ENCODE results near the gene PPP6R1. TPM values are rescaled to one million over a fixed set of nuclear protein-coding genes. Genes with fewer than 3 reads are reported as not detected.
A peak's percentile ranks its signal among the peaks of the same experiment; 100 is the strongest.

Gene PPP6R1
- total RNA-seq, 8 experiments from 2014 or later = 18.3 to 77.0 (median 26.7) TPM

- ATAC-seq (replicated peaks in 6 of 8) = no peak
- H3K4me3 ChIP-seq = no peak overlapping the region
- H3K4me1 ChIP-seq (replicated peaks in 1 of 2) = peaks cover 11 to 12% of the 10 kb centered on the region in 2 donors
- WGBS, 10 experiments = 67 to 100% (median 94%) methylated on average over 3 to 8 of the region's 19 CpGs; no CpG with 5 or more reads in 2 of the 10 experiments
- in situ Hi-C loops (cut with MboI; ENCODE audit: low pct_unique_long_range_greater_than_20kb in 2 of 9, low sequenced_read_pairs in 9 of 9, unreplicated experiment in 9 of 9) = no loop called here
- no peak overlapping the region for H3K27ac ChIP-seq
These were observed 7.3 kb downstream of the PPP6R1 start for GRCh38 chr19:55251341-55252081.

GRCh38 chr19:55250262-55251036 lies 8.4 kb downstream of the PPP6R1 start:
- 75 to 100% (median 100%) methylated on average over 1 to 2 of the region's 18 CpGs; no CpG with 5 or more reads in 7 of the 10 experiments for WGBS, 10 experiments
- H3K27ac ChIP-seq = no peak overlapping the region
- no peak overlapping the region for H3K4me3 ChIP-seq
- H3K4me1 ChIP-seq (replicated peaks in 1 of 2) = peaks cover 2 to 3% of the 10 kb centered on the region in 2 donors
- in situ Hi-C loops (cut with MboI; ENCODE audit: low pct_unique_long_range_greater_than_20kb in 2 of 9, low sequenced_read_pairs in 9 of 9, unreplicated experiment in 9 of 9) = no loop called here
- ATAC-seq (replicated peaks in 6 of 8) = no peak

- Histone ChIP-seq H3K27ac (no peak overlapping the region), H3K4me3 (no peak overlapping the region), H3K4me1 (replicated peaks in 1 of 2) (peaks cover 0 to 3% of the 10 kb centered on the region in 2 donors)
- WGBS, 10 experiments = 80 to 100% (median 87%) methylated on average over 2 to 5 of the region's 11 CpGs; no CpG with 5 or more reads in 3 of the 10 experiments
- ATAC-seq (replicated peaks in 6 of 8) = no peak
- in situ Hi-C loops (cut with MboI; ENCODE audit: low pct_unique_long_range_greater_than_20kb in 2 of 9, low sequenced_read_pairs in 9 of 9, unreplicated experiment in 9 of 9) = no loop called here
These were observed 9.0 kb downstream of the PPP6R1 start for GRCh38 chr19:55249841-55250240.

GRCh38 chr19:55248704-55249103 lies 10.1 kb downstream of the PPP6R1 start:
- 100% methylated on average over 1 to 4 of the region's 9 CpGs; no CpG with 5 or more reads in 7 of the 10 experiments for WGBS, 10 experiments
- in situ Hi-C loops (cut with MboI; ENCODE audit: low pct_unique_long_range_greater_than_20kb in 2 of 9, low sequenced_read_pairs in 9 of 9, unreplicated experiment in 9 of 9) = no loop called here
- ATAC-seq (replicated peaks in 6 of 8) = no peak
- H3K4me1 ChIP-seq (replicated peaks in 1 of 2) = peaks cover 0 to 3% of the 10 kb centered on the region in 2 donors
- no peak overlapping the region for H3K4me3 ChIP-seq
- H3K27ac ChIP-seq = no peak overlapping the region

- Histone ChIP-seq H3K27ac (peak overlapping the region in 1 of 2 donors; percentile 39), H3K4me3 (no peak overlapping the region), H3K4me1 (replicated peaks in 1 of 2) (no peaks in the 10 kb centered on the region)
- in situ Hi-C loops (cut with MboI; ENCODE audit: low pct_unique_long_range_greater_than_20kb in 2 of 9, low sequenced_read_pairs in 9 of 9, unreplicated experiment in 9 of 9) = no loop called here
- ATAC-seq (replicated peaks in 6 of 8) = peak in 1 of 8 experiments; percentile 7
- 33 to 100% (median 90%) methylated on average over 1 to 4 of the region's 10 CpGs; no CpG with 5 or more reads in 7 of the 10 experiments for WGBS, 10 experiments
These were observed 10.6 kb downstream of the PPP6R1 start for GRCh38 chr19:55248166-55248675.

- Histone ChIP-seq H3K4me1 (replicated peaks in 1 of 2) (no peaks in the 10 kb centered on the region), H3K4me3 (no peak overlapping the region), H3K27ac (no peak overlapping the region)
- in situ Hi-C loops (cut with MboI; ENCODE audit: low pct_unique_long_range_greater_than_20kb in 2 of 9, low sequenced_read_pairs in 9 of 9, unreplicated experiment in 9 of 9) = no loop called here
- WGBS, 10 experiments = 20 to 89% (median 32%) methylated on average over 1 to 3 of the region's 10 CpGs; no CpG with 5 or more reads in 6 of the 10 experiments
- ATAC-seq (replicated peaks in 6 of 8) = peak in 6 of 8 experiments; percentile 31 to 97 (median 80)
These were observed 11.2 kb downstream of the PPP6R1 start for GRCh38 chr19:55247621-55248099.

- in situ Hi-C loops (cut with MboI; ENCODE audit: low pct_unique_long_range_greater_than_20kb in 2 of 9, low sequenced_read_pairs in 9 of 9, unreplicated experiment in 9 of 9) = no loop called here
- no peaks in the 10 kb centered on the region for H3K4me1 ChIP-seq (replicated peaks in 1 of 2)
- H3K27ac ChIP-seq = no peak overlapping the region
- H3K4me3 ChIP-seq = no peak overlapping the region
- peak in 2 of 8 experiments; percentile 2 to 13 for ATAC-seq (replicated peaks in 6 of 8)
- 86 to 100% (median 95%) methylated on average over 1 to 20 of the region's 40 CpGs for WGBS, 10 experiments
These were observed 12.1 kb downstream of the PPP6R1 start for GRCh38 chr19:55246462-55247451.

GRCh38 chr19:55245236-55245904 lies 13.4 kb downstream of the PPP6R1 start:
- ATAC-seq (replicated peaks in 6 of 8) = no peak
- WGBS, 10 experiments = 93% methylated on average over 5 of the region's 23 CpGs; no CpG with 5 or more reads in 9 of the 10 experiments
- no peaks in the 10 kb centered on the region for H3K4me1 ChIP-seq (replicated peaks in 1 of 2)
- H3K4me3 ChIP-seq = no peak overlapping the region
- in situ Hi-C loops (cut with MboI; ENCODE audit: low pct_unique_long_range_greater_than_20kb in 2 of 9, low sequenced_read_pairs in 9 of 9, unreplicated experiment in 9 of 9) = no loop called here
- no peak overlapping the region for H3K27ac ChIP-seq

GRCh38 chr19:55244004-55244680 lies 14.7 kb downstream of the PPP6R1 start:
- ATAC-seq (replicated peaks in 6 of 8) = no peak
- 80 to 100% (median 89%) methylated on average over 2 to 8 of the region's 12 CpGs; no CpG with 5 or more reads in 5 of the 10 experiments for WGBS, 10 experiments
- no peaks in the 10 kb centered on the region for H3K4me1 ChIP-seq (replicated peaks in 1 of 2)
- no peak overlapping the region for H3K4me3 ChIP-seq
- no peak overlapping the region for H3K27ac ChIP-seq
- in situ Hi-C loops (cut with MboI; ENCODE audit: low pct_unique_long_range_greater_than_20kb in 2 of 9, low sequenced_read_pairs in 9 of 9, unreplicated experiment in 9 of 9) = no loop called here

GRCh38 chr19:55242517-55242916 lies 16.3 kb downstream of the PPP6R1 start:
- no peak overlapping the region for H3K4me3 ChIP-seq
- in situ Hi-C loops (cut with MboI; ENCODE audit: low pct_unique_long_range_greater_than_20kb in 2 of 9, low sequenced_read_pairs in 9 of 9, unreplicated experiment in 9 of 9) = no loop called here
- no peaks in the 10 kb centered on the region for H3K4me1 ChIP-seq (replicated peaks in 1 of 2)
- no peak overlapping the region for H3K27ac ChIP-seq
- peak in 3 of 8 experiments; percentile 12 to 17 (median 16) for ATAC-seq (replicated peaks in 6 of 8)
- 83 to 100% (median 88%) methylated on average over 1 to 3 of the region's 7 CpGs; no CpG with 5 or more reads in 5 of the 10 experiments for WGBS, 10 experiments

GRCh38 chr19:55241935-55242464 lies 16.8 kb downstream of the PPP6R1 start:
- no peaks in the 10 kb centered on the region for H3K4me1 ChIP-seq (replicated peaks in 1 of 2)
- in situ Hi-C loops (cut with MboI; ENCODE audit: low pct_unique_long_range_greater_than_20kb in 2 of 9, low sequenced_read_pairs in 9 of 9, unreplicated experiment in 9 of 9) = no loop called here
- peak in 3 of 8 experiments; percentile 10 to 13 (median 13) for ATAC-seq (replicated peaks in 6 of 8)
- no peak overlapping the region for H3K4me3 ChIP-seq
- no peak overlapping the region for H3K27ac ChIP-seq
- WGBS, 10 experiments = 89 to 100% methylated on average over 2 to 3 of the region's 16 CpGs; no CpG with 5 or more reads in 8 of the 10 experiments
